IPS-NIHi11 (cell line): ENCODE data around the gene MYLK4.

Experiments used
- DNase-seq: peaks from one replicate; pipeline ENCODE4 v3.0.0; 2012; ENCODE audit warnings: mixed read lengths, low spot score

The MYLK4 gene

DNA sequence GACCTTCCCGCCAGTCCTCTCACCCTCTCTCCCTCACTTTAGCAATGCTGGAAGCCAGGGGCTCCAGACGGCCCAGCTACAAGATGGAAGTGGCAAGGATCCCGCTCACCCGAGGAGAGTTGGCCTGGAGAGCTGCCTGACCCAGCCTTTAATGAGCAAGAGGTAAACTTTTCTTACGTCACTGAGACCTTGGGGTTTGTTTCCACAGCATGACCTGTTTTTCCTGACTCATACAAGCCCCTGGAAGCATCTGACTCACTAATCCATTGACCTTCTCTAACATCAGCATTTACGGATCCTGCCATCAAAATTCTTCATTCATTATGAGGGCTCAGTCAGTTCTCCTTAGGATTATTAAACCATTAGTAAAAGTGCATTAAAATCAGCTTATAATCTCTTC, 120.4 kb downstream of the MYLK4 start:
- DNase-seq, result no peak

DNA sequence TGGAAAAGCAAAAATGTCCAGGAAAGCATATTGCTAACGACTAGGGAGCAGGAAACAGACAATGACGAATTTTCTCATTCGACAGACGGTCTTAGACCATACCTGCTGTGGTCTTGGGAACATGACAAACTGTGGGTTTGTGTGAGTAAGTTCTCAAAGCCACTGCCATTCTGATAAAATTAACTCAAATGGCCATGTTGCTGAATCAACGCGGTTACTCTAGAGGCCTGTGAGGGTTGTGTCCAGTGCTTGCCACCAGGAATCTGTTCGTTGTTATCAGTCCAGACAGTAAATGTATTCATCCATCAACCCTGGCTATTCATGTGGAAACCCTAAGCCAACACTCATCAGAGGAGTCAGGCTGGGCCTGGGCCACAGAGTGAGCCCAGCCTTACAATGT, 124.3 kb downstream of the MYLK4 start:
- DNase-seq, result no peak

DNA sequence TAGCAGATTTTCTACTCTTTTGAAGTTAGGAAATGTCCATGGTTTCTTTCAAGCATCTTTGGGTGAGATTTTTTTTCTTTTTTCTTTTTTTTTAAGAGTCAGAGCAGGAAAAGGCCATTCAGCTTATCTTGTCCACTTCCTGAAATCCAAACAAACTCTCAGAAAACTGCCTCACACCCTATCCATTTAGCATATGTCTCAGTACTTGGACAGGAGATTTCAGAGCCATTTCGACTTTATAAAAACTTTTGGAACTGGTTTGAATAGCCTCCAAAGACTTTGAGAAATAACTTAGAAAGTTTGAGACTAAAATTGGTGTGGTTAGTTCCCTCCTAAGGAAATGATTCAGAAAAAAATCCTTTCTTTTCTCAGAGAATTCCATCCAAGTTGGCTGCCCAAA, 125.1 kb downstream of the MYLK4 start:
- no peak for DNase-seq

DNA sequence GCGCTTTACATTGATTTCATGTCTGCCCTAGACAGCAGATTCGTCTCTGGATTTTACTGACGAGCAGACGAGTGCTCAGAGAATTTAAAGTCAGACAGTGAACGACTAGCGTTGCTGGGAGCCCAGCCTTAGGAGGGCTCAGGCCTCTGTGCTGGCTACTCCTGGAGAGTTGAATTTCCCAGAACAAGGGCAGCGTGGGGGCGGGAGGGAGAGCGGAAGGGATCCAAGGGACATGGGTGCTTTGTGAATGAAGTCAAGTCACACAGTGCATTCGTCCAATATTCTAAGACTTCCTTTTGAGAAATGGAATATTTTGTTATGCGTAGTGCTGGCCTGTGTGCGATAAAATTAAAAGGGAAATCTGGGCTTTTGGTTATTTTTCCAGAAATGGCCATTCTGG, 126.5 kb downstream of the MYLK4 start:
- no peak for DNase-seq

DNA sequence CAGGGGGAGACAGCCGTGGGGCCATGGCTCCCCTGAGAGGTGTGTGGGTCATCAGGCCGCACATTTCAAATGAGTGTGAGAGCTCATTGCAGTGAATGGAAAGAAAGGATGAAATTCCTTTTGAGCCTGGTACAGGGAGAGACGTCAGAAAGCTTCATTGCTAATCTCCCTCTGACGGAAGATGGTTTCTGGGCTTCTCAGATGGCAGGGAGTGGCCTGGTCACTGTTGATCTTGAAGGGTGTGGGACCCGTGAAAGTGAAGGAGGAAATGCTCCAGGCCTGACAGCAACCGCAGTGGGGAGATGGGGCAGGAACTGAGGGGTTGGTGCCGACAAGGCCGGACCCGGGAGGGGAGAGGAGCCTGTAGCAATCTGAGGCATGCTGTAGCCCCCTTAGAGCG, 127.4 kb downstream of the MYLK4 start:
- no peak for DNase-seq

DNA sequence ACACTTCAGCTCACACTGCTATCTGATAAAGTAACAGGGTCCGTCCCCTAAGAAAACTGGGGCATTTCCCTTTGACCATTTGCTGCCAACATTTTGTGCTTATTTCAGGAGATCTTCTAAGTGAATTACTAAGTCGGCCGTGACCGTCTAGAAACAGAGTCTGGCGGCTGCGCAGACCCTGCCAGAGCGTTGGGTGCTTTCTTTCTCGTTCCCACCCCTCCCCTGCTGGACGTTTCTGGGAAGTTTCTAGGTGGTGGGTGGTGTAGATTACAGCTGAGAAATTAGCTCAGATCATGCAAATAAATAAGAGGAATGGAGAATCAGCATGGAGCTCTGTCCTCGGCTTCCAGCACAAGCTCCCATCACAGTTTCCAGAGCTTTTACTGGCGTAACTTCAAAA, 128.1 kb downstream of the MYLK4 start:
- DNase-seq, result no peak

DNA sequence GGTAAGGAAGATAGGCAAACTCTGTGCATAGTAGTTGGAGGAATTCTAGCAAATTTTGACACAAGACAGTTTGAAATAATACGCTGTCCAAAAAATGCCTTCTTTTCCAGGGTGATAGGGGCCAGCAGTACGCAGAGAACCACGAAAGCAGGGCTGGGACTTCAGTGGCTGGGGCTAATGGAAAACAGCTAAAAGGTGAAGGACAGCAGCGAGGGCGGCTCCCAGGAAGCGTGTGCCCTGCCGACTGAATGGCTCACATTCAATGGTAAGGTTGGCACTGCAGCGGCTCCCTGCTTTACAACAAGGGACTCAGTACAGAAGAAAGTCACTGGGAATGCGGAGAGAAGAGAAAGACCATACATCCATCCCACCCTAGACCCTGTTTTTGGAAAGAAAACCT, 131.1 kb downstream of the MYLK4 start:
- DNase-seq, result no peak

DNA sequence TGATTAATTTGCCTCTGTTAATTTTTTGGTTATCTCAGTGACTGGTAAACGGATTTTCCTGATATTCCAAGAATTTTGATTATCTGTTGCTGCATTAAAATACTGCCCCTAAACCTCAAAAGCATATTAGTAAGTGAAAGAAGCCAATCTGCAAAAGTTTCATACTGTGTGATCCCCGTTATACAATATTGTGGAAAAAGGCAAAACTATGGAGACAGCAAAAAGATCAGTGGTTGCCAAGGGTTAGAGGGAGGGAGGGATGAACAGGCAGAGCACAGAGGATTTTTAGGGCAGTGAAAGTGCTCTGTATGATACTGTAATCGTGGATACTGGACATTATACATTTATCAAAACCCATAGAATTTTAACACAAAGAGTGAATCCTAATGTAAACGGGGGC, 133.0 kb downstream of the MYLK4 start:
- no peak for DNase-seq

DNA sequence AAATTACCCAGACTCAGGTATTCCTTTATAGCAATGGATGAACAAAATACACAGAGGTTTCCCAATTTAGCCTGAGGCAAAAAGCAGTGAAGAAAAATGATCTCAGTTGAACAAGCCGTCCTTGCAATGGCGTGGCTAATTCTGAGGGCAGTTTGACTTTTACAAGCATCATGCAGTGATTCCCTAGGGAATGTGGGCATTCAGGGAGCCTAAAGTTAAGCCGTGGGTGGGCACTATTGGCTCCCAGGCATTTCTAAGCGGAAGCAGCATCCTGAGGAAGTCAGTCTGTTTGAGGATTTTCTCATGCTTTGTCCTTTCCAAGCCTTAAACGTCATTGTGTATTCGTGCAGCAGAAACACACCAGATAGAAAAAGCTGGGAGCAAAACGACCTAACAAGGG, 133.9 kb downstream of the MYLK4 start:
- DNase-seq, result no peak

DNA sequence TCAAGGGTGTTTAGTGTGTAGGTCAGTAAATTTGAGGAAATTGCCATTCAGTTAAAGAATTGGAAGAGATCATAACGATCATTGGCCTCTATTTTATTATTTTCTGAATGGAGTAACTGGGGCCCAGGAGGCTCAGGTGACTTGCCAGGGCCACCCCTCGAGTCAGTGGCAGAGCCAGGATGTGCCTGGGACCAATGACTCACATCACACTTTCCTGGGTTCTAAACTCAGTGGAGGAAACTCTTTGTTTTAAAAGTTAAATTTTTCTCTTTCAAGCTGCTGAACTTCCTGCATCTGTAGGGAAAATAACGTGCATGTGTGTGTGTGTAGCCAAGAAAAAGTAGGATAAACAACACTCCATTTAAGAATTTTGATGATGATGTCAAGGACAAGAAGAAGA, 135.5 kb downstream of the MYLK4 start:
- DNase-seq, result no peak

DNA sequence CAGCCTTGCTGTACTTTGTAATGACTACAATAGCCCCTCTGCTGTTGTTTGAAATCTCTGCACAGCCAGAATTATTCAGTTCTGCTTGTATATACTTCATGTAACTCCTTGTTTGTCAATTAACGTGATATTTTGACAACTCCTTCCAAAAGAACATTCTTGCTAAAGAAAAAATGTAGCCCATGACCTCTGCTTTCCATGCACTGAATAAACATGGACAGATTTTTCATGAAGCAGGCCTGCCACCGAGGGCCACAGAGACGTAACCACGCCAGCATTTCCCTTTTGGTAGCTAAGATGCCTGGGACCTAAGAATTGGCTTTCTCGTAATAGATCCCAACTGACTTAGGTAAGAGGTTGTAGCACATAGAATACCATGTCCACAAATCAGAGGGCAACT, 135.9 kb downstream of the MYLK4 start:
- DNase-seq, result no peak

DNA sequence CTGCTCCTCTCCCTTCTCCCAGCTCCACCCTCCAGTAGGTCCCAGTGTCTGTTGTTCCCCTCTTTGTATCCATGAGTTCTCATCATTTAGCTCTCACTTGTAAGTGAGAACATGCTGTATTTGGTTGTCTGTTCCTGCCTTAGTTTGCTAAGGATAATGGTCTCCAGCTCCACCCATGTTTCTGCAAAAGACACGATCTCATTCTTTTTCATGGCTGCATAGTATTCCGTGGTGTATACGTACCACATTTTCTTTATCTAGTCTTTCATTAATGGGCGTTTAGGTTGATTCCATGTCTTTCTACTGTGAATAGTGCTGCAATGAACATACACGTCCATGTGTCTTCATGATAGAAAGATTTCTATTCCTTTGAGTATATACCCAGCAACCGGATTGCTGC, 136.6 kb downstream of the MYLK4 start:
- DNase-seq, result no peak
